Bone marrow (tissue), 2 donors: ENCODE measurements around the gene RBFOX2.
A peak's percentile ranks its signal among the peaks of the same experiment; 100 is the strongest.
"Not testable (repeated sequence)": the region's sequence is repeated elsewhere in the genome, so short reads cannot be mapped to it uniquely, and the experiment has no call there.

Experiments used
- DNase-seq, 2 donors: peaks; one replicate each; lab custom pipeline; 2025; lab: John Stamatoyannopoulos, UW

RBFOX2 gene

DNA sequence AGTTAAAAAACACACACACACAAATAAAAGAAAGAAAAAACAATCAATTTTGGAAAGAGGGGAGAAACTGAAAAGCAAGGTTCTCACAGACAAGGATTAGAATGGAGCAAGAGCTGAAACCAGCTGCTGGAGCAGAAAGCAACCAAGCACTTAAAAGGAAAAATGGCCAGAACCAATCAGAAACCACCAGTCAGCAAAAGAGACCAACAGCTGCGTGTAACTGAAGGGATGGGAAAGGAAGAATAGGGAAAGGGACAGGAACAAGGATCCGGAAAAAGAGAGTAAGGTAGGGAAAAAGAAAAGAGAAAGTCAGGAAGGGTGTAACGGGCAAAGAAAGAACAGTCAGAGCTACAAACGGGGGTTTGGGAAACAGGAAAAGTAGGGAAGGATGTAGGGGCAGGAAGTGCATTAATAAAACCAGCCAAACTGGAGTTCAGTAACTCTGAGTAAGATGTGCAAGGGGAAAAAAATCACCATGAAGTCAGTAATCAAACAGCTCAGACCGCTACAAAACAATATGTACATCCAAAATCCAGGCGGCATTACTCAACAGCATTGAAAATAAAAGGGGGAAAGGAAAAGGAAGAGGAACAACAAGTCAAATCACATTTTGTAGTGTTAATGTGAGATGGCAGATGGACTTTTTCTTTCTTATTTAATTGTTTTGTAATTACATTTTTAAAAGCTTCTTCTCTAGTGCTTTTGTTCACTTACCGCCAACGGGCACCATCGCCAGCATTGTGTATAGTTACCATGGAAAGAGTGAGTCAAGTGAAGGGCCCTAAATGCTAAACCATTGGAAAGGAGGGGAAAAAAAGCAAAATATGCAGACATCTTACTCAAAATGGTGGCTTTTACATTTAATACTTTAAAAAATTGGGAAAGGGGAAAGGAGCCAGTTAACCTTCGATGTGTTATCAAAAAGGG, 261.7 kb downstream of the RBFOX2 start:
- DNase-seq, result no peak

DNA sequence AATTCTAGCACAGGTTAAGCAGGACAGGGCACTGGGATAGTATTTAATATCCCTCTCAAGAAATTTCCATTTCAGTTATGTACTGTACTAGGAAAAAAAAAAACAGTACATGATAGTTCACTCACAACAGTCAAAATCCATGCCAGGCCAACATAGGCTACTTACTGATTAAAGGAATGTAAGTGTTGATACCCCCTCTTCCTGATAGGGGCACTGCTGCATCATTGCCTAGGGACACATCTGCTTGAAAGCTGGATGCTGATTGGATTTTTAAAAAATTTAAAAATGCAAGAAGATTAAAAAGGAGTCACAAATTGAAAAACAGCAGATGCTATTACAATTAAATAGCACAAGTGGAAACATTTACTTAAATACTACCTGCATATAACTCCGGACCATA, 267.6 kb downstream of the RBFOX2 start:
- DNase-seq, result no peak

DNA sequence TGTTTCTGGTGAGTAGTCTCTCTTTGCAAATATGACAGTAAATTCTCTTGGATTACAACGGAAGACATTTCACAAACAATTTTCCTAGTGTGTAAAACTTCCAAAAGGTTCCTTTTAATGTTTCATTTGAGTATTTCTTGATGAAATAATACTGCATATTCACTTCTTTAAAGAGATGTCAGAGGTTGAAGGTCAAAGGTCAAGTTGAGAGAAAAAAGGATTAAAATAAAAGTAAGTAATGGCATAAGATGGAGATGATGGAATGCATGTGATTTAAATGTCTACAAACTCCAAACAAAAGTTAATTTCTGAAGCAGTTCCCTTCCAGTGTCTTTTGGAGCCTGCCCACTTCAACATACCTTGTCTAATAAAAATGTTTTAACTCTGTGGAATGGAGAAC, 270.2 kb downstream of the RBFOX2 start:
- no peak for DNase-seq

DNA sequence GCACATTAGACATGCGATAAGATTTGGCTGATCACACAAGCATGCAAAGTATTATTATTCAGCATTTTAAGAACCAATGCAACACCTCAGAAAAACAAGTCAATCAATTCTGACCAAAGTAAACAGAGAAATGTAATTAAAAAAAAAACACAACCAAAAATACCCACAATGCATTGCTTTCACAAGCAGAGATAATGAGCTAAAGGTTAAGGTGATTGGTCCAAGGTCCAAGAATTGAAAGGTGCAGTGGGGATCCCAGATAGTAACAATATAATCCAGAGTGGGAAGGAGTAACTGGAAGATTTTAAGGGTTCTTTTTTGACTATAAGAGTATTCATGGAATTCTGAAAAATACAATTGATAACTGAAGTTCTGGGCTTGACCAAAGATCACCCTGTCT, 271.9 kb downstream of the RBFOX2 start:
- no peak for DNase-seq

DNA sequence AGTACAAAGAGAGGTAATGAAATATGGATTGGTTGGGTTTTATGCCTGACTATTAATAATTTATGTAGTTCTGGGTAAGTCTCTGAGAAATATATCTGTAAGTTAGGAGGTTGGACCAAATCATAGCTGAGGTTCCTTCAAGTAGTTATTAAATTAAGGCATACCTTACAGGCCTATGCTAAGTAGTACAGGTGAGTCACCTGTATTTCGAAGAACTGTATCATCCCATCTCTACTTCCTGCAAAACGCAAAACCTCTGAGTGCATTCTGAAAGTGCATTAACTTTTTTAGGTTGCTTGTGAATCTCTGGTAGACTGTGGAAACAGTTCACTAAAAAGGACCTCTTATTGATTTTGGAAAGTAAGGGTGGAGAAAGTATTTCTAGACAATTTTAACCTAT, 273.9 kb downstream of the RBFOX2 start:
- DNase-seq, result no peak

DNA sequence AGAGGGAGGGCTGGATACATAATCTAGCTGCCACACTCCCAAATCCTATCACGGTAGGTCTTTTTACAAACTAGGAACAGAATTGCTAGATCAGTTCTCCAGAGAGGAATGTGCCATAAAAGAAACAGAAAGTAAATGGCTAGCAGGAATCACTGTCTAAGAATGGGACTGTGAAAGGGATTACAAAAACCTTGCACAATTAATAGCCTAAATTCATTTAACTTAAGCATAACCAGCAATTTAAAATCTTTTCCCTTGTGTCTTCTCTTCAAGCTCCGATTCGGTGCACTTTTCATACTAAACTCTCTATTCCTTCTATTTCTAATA, 275.8 kb downstream of the RBFOX2 start:
- no peak for DNase-seq

DNA sequence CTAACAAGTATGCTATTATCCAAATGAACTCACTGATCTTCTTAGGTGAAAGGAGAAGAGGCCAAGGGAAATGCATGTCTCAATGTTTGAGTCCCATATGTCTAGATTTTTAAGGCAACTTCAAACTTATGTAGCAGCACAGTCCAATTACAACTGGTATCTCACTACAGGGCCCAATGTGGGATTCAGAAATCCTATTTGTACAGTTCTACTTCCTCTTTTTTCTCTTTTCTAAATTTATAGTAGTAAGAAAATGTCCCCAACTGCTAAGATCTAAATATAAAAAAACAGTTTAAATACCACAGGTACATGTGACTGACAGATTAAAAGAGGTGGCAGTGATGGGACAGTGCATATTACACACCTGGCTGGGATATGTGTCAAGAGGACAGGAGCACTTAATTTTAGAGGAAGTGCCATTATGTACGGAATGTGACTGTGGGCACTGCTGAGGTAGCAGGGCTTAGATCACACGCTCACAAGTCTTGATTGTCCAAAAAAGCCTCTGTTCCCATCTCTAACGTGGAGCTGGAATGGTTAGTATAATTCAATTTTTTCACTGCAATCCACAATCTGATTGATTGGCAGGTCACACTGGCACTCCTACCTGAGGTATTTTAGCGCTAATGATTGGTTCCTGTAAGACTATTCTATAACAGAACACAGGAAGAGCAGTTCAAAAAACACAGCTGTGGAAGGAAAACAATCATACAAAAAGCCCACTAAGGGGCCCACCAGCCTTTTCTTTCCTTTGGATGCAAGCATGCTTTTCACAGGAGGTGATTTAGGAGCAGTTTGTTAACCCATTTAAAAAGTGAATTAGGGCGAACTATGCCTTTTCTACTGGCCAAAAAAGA, 276.4 kb downstream of the RBFOX2 start:
- peak in 1 of 2 donors; percentile 7 for DNase-seq

DNA sequence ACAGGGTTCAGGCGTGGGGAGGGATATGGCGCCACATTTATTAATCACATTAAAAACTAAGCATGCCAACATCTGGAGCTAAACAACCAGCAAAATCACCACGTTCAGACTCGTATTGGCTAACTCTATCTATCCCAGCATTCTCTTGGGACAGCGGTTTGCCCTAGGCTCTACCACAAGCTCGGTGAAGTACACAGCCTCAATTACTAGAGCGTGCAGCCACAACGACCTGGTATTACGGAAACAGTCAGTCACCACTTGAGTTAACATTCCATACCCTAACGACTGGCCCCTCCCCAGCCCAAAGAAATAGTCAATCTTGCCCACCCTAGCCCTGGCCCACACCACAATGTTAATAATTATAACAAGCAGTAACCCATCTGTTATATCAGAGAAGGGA, 278.8 kb downstream of the RBFOX2 start:
- no peak for DNase-seq

DNA sequence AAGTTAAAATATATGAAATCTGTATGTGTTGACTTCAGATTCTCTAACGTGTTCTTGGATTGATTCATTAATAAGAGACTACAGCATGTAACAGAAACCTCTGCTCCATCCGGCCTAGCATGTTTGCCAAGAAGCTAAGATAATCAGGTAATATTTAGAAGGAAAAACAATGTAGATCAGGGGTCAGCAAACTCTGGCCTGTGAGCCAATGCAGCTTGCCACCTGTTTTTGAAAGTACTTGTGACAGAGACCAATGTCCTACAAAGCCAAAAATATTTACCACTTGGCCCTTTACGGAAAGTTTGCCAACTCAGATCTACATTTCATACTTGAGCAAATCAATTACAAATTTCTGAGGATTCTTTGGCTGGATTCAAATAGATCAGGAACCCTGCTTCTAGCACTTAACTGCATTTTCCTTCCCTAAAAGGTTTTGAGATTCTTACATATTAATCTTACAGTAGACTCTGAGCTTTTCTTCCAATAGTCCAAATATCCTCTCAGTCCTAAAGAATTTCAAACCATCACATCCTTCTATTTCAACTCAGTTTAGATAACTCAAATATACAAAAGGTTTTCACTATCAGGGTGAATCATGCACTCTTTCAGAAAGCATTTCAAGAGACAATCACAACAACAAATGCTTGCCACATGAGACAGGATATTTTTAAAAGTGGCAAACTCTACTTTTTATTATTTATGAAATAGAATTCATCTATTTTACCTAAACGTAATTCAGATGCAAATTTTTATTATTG, 281.5 kb downstream of the RBFOX2 start:
- no peak for DNase-seq

DNA sequence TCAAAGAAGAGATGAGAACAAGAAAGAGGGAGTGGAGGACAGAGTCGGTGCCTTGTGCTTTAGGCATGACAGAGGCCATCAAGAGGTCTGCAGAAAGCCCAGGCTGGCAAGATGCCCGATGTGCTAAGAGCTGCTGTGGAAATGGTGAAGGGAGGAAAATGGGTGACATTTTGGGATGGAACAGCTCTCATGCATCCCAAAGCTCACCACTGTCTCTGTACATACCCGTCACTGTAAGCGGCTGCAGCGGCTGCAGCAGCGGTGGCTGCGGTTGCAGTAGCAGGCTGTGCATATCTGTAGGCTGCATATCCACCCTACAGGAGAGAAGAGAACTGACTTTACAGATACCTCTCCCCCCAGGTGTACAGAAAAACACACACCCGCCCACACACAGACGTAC, 282.4 kb downstream of the RBFOX2 start:
- DNase-seq, result no peak

DNA sequence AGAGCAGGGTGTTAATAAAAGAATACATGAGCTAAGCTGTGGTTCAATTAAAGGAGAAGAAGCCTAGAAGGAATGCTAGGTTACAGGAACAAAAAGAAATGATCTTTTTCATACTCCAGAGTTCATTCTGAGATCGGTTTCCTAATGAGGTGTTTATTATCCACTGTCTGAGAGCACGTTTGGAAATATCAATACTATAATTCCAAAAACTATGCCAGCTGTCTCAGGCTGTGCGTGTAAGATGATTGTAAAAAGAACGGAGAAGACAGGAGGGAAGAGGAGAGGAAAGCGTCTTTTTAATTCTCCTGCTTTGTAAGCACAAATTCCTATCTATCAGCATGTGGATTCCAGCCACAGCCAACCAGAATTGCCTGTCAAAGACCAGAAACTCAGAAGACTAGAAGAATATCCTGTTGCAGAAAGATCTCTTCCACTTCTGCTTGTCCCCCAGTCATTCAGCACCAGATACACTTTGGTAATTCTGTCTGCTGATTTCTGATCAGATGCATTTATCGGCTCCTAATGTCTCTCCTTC, 285.2 kb downstream of the RBFOX2 start:
- no peak for DNase-seq

DNA sequence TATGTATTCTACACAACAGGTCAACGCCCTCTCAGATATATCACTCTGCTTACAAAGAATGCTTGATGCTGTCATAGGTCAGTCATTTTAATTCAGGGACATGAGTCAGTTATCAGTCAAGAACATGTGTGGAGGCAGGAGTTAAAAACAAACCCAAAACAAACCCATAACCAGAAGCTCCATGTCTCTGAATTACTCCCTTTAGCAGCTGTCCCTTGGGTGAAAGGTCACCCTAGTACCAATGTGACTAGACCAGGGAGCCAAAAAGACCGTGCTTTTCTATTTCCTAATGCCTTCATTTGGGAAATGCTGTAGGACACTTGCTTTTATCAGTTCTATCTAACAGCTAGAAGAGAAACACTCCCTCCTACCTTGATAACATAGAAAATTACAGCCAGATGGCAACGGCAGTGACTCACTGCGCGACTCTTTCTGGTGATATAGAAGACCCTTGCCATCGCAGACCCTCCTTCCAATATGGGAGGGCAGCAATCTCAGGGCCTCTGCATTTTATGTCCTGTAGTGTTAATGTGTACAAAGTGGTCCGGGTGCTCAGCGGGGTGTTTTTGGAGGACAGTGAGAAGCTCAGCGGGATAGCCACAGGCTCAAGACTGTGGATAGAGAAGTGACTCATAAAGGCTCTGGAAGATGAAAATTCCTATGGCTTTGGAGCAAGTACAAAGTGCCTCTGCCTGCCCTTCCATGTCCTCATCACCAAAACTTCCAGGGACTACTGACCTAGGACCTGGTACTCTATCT, 286.1 kb downstream of the RBFOX2 start:
- peak in 1 of 2 donors; percentile 1 for DNase-seq

DNA sequence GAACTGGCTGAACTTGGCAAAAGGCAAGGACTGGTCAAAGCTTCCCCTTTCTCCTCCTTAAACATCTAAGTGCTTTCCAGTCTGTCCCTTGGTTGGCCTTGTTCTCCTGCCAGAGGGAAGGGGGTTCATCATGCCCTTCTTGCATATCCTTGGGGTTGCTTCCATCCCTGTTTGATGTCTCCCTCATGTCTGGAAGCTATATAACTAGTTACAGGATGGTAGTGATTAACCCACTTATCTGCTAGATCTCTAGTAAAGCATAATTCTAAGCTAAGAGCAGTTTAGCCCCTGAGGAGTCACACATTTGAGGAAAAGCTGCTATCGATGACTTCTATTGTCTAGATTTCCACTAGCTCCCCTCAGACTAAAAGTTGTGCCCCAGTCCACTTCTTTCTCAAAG, 288.0 kb downstream of the RBFOX2 start:
- no peak for DNase-seq

DNA sequence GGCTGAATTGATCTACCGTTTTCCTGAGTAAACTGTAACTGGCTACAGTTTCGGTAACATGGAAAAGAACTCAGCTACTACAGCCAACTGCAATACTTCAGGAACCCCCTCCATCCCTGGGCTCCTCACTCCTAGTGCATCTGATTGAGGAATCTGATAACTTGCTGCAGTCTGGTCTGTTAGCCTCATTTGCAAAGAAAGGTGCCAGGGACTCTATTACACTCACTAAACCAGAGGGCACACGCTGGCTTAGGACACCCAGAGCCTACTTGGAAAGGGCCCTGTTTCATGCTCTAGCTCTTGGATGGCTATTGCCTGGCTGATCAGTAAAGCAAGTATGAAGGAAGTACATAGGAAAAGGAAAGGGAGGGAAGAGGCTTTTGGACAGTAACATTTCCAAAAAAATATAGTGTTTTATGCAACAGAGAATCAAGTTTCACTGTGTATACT, 288.7 kb downstream of the RBFOX2 start:
- no peak for DNase-seq

DNA sequence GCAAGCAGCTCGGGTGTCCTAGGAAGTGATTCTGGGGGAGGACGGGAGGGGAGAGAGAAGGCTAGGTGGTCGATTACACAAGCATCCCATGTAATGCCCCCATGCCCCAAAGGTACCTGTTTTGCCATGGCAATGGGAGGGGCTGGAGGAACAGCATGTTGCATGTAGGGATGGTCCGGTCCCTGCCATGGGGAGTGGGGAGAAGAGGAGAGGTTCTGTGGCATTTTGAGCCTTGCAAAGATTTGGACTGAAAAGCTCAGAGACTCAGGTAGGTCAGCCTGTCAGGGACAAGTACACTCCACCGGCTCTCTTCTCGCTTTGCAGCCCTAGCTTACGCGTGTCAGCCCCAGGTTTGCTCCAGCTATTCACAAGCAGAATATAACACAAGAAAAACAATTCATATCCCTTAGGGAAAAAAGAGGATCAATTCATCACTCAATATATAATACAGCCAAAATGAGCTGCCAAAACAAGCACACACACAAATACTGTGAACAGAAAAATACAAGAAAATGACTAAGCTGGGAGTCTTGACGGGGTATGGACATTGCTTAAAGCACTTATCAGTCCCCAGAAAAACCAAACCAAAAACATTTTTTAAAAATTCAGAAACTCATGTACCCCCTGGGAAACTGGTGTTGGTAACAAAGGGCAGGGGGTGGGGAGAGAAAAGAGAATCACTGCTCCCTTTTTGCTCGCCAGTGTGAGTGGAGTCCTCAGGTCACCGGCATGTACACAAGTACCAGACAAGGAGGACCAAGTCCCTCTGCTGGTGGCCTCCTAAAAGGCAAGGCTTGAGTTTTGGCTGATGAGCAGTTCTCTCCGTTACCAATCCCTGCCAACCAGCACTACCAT, 289.3 kb downstream of the RBFOX2 start:
- DNase-seq, result no peak

DNA sequence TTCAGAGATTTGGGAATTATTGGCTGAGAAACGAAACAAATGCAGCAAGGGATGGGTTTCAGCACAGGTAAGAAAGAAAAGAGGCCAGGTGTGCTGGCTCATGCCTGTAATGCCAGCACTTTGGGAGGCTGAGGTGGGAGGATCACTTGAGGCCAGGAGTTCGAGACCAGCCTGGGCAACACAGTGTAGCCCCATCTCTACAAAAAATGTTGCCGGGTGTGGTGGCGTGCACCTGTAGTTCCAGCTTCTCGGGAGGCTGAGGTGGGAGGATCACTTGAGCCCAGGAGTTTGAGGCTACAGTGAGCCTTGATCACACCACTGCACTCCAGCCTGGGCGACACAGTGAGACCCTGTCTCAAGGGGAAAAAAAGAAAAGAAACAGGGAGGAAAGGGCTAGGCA, 290.7 kb downstream of the RBFOX2 start:
- not testable (repeated sequence) for DNase-seq

DNA sequence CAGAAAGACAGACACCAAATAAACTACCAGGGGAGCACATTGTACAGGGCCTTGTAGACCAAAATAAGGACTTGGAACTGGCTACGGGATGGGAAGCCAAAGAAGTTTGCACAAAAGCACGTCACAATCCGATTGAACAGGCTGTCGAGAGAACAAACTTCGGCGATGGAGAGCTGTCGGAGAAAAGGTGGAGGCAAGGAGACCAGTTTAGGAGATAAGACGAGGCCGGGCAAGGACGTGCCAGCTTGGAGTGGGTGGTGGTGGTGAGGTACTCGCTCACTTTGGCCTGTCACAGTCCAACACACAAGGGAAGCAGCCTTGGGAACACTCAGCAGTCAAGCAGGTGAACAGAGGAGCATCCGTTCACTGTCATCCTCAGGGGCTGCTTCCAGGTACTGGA, 291.9 kb downstream of the RBFOX2 start:
- no peak for DNase-seq

DNA sequence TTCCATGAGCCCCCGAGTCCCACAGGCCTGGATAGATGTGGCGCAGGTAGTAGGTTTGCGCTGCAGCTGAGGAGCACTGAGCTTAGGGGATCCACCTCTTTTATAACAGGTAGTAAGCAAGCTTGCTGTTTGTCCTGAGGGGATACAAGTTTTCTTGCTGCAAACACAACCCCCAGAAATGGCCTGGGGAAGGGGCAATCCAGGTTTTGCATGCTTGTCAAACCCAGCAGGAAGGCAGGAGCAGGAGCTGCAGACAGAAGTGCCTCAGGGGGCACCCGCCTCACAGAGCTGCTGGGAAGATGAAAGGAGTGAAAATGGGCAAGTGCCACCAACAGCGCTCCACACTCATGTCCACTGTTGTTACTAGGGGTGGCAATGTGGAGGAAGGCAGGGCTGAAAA, 292.5 kb downstream of the RBFOX2 start:
- DNase-seq, result no peak

DNA sequence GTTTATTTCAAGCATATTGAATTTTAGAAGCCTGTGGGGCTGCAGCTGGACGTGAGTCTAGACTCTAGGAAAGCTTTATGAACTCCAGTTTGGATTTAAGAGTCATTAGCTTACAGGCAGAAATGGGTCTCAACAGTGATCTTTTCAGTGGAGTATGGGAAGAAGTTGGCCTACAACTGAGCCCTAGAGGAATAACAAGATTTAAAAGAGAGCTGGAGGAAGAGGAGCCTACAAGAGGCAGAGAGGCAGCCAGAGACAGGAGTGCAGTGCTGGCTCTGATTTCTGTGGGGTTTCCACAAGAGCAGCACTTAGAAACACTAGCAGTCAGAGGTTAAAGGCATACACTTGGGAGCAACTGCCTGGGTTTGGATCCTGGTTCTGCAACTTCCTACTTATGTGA, 293.1 kb downstream of the RBFOX2 start:
- DNase-seq, result no peak

DNA sequence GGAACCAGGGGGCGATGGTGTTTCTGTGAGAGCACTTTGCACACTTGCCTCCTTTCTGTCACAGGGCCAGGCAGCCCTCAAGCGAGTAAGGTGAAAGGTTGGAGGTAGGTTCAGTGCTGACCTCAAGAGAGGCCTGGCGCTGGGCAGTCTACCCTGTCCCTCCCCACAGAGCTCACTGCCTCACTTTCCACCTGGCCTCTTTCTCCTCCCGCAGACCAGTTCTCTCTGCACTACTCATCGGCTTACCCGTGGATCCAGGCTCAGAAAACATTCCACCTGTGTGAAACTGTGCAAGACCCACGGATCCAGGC, 294.2 kb downstream of the RBFOX2 start:
- no peak for DNase-seq
